CD4-positive, alpha-beta T cell (primary cell): ENCODE data around the gene TCF7L2. TPM values are rescaled to one million over a fixed set of nuclear protein-coding genes. Genes with fewer than 3 reads are reported as not detected.

Experiments used
- ATAC-seq: fragments of 200-7000 bp; cut with Tn5 transposase; one replicate; pipeline ENCODE4 v1.10.0; 2022; ENCODE audit warnings: mild to moderate bottlenecking; ENCODE audit not compliant: poor library complexity
- CTCF ChIA-PET: fragments of 350-600 bp; sonication (Branson Sonifier 250); formaldehyde crosslinking; loops from one replicate; lab custom pipeline; 2021; ENCODE audit warnings: antibody characterized with exemption, inconsistent platforms; lab: Charles Lee
- POLR2A ChIA-PET: fragments of 350-600 bp; sonication (Branson Sonifier 250); formaldehyde crosslinking; loops from one replicate; lab custom pipeline; 2021; ENCODE audit warnings: antibody characterized with exemption, inconsistent platforms; lab: Charles Lee
- DNase-seq, 14 experiments: peaks; one replicate each; pipeline ENCODE4 v3.0.0-alpha.2; 2013 to 2020; ENCODE audit warnings: mixed read lengths in 2 of 14
- H3K27ac ChIP-seq, 2 donors: one replicate each; pipeline versions ENCODE4 v1.5.1 to v1.7.0; 2013; ENCODE audit warnings: low read length in 2 of 2, low read depth in 1 of 2, mild to moderate bottlenecking in 1 of 2
- H3K27me3 ChIP-seq, 2 experiments: 1 replicate in 1 of 2; 2 replicates in 1 of 2; pipeline versions ENCODE4 v1.6.1 to v1.7.0; 2013; ENCODE audit warnings: low read length in 2 of 2, control low read depth in 1 of 2, mild to moderate bottlenecking in 1 of 2, moderate library complexity in 1 of 2; ENCODE audit not compliant: insufficient read depth in 2 of 2, control insufficient read depth in 1 of 2
- H3K36me3 ChIP-seq: one replicate; pipeline ENCODE4 v1.6.1; 2013; ENCODE audit warnings: low read length, control low read depth; ENCODE audit not compliant: insufficient read depth
- H3K4me1 ChIP-seq: one replicate; pipeline ENCODE4 v1.6.1; 2013; ENCODE audit warnings: low read length, control low read depth; ENCODE audit not compliant: insufficient read depth
- H3K4me3 ChIP-seq: one replicate; pipeline ENCODE4 v1.5.1; 2013; ENCODE audit warnings: mild to moderate bottlenecking, low read length, moderate library complexity
- H3K9me3 ChIP-seq, 2 experiments: 1 replicate in 1 of 2; 2 replicates in 1 of 2; pipeline versions ENCODE4 v1.6.1 to v1.7.0; 2013; ENCODE audit warnings: low read length in 2 of 2, mild to moderate bottlenecking in 2 of 2, control low read depth in 1 of 2, moderate library complexity in 1 of 2; ENCODE audit not compliant: control insufficient read depth in 1 of 2, insufficient read depth in 1 of 2
- H3K27ac Mint-ChIP-seq: one replicate; pipeline ENCODE4 v1.8.0; 2020; ENCODE audit warnings: mixed read lengths
- H3K27me3 Mint-ChIP-seq: one replicate; pipeline ENCODE4 v1.8.0; 2021; ENCODE audit warnings: mixed read lengths
- H3K36me3 Mint-ChIP-seq: one replicate; pipeline ENCODE4 v1.8.0; 2021; ENCODE audit warnings: low read depth, mixed read lengths
- H3K4me1 Mint-ChIP-seq: one replicate; pipeline ENCODE4 v1.8.0; 2021; ENCODE audit warnings: low read depth, mixed read lengths
- H3K4me3 Mint-ChIP-seq: one replicate; pipeline ENCODE4 v1.8.0; 2020; ENCODE audit warnings: mild to moderate bottlenecking, mixed read lengths
- H3K9me3 Mint-ChIP-seq: one replicate; pipeline ENCODE4 v1.8.0; 2020; ENCODE audit warnings: mixed read lengths
- intact Hi-C, 2 experiments: fragments of 100-400 bp; cut with DNase I in 1 of 2; cut with micrococcal nuclease in 1 of 2; formaldehyde crosslinking; loops; one replicate each; pipeline versions ENCODE4 v1.15.1 to v1.9.0; 2023 to 2025; cut with DNase I, micrococcal nuclease
- total RNA-seq, 174 experiments: library from RNA in 2 of 174; stranded (reverse) in 2 of 174; gene quantifications; one replicate each; pipeline ENCODE4 v1.2.3 and lab custom pipeline; 2021 to 2026
- TF ChIP-seq, protein P1 (sequence below): fragments of 200-600 bp; IDR thresholded peaks from one replicate; pipeline ENCODE4 v1.8.0; 2022; ENCODE audit warnings: antibody characterized with exemption, mild to moderate bottlenecking

Gene TCF7L2
- total RNA-seq, 2 experiments from 2014 or later = 4.2 to 4.4 TPM

DNA sequence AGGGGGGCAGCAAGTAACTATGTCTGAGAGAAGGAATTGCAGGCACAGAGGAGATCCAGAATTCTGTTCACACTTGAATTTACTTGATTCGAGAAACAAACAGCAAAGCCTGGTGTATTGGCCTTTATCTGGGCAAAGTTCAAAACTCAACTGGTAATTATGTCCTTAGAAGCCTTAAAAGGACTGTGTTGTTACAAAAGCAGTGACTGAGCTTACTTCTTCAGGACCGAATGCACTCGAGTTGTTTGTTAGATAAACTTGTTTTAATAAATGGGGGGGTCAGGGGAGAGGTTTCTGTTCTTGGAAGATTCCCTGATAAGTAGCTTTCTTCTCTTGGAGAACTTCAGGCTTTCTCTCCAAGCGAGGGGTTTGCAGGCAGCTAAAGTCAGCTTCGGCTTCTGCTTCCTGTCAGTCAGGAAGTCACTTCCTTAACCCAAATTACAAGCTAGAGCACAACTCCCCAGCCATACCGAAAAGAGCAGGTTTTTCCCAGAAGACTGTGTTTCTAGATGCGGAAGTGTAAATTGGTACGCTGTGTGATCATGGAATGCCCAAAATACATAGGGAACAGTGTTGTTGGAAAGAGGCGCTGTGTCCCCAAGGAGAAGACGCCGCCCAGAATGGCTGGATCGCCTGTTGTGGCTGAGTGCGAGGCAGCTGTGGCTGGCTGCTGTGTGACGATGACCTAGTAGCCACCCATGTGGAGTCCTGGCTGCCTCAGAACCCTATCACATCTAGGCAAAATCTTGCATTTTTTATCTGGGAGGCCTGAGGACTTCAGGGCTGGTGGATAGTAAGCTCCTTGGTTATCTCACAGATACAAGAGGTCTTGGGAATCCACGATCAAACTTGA, 110.4 kb downstream of the TCF7L2 start:
- Mint-ChIP-seq H3K27me3 (peaks cover under 1% of the 10 kb centered on the region), H3K4me3 (no peak overlapping the region), H3K36me3 (no peaks in the 10 kb centered on the region), H3K27ac (no peak overlapping the region), H3K9me3 (no peaks in the 10 kb centered on the region), H3K4me1 (no peaks in the 10 kb centered on the region)
- intact Hi-C loops = no loop called here
- Histone ChIP-seq H3K27me3 (no peaks in the 10 kb centered on the region), H3K4me1 (peaks cover 3% of the 10 kb centered on the region), H3K27ac (no peak overlapping the region), H3K4me3 (no peak overlapping the region), H3K9me3 (no peaks in the 10 kb centered on the region), H3K36me3 (no peaks in the 10 kb centered on the region)
- ATAC-seq (no peak), DNase-seq (peak in 1 of 14 experiments; percentile 23)
- ChIA-PET CTCF (no interaction called here), POLR2A (no interaction called here)
- TF ChIP-seq, protein P1, sequence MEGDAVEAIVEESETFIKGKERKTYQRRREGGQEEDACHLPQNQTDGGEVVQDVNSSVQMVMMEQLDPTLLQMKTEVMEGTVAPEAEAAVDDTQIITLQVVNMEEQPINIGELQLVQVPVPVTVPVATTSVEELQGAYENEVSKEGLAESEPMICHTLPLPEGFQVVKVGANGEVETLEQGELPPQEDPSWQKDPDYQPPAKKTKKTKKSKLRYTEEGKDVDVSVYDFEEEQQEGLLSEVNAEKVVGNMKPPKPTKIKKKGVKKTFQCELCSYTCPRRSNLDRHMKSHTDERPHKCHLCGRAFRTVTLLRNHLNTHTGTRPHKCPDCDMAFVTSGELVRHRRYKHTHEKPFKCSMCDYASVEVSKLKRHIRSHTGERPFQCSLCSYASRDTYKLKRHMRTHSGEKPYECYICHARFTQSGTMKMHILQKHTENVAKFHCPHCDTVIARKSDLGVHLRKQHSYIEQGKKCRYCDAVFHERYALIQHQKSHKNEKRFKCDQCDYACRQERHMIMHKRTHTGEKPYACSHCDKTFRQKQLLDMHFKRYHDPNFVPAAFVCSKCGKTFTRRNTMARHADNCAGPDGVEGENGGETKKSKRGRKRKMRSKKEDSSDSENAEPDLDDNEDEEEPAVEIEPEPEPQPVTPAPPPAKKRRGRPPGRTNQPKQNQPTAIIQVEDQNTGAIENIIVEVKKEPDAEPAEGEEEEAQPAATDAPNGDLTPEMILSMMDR = no peak

DNA sequence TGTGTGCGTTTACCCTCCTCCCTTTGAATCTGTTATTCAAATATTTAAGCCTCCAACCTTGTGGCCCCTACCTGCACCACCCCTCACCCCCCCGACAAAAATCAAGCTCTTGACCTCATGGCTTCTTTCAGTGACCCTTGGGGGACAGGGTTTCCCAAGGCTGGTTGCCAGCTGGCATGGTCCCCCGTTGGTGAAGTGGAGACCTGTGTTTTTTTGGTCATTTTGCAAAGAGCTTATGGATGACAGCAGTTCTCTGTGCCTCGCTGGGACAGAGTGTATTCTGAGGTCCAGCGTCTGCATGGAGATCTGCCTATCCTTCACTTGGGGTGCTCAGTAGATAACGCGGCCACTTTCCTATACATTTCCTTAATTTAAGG, 111.0 kb downstream of the TCF7L2 start:
- Mint-ChIP-seq H3K36me3 (no peaks in the 10 kb centered on the region), H3K9me3 (no peaks in the 10 kb centered on the region), H3K27ac (no peak overlapping the region), H3K27me3 (no peaks in the 10 kb centered on the region), H3K4me1 (no peaks in the 10 kb centered on the region), H3K4me3 (no peak overlapping the region)
- no peaks in the 10 kb centered on the region for H3K9me3 ChIP-seq
- peaks cover 3% of the 10 kb centered on the region for H3K4me1 ChIP-seq
- H3K27ac ChIP-seq = no peak overlapping the region
- ChIA-PET POLR2A (no interaction called here), CTCF (no interaction called here)
- H3K27me3 ChIP-seq = no peaks in the 10 kb centered on the region
- H3K4me3 ChIP-seq = no peak overlapping the region
- TF ChIP-seq, protein P1 = no peak
- H3K36me3 ChIP-seq = no peaks in the 10 kb centered on the region
- intact Hi-C loops = no loop called here
- ATAC-seq (no peak), DNase-seq (no peak)

DNA sequence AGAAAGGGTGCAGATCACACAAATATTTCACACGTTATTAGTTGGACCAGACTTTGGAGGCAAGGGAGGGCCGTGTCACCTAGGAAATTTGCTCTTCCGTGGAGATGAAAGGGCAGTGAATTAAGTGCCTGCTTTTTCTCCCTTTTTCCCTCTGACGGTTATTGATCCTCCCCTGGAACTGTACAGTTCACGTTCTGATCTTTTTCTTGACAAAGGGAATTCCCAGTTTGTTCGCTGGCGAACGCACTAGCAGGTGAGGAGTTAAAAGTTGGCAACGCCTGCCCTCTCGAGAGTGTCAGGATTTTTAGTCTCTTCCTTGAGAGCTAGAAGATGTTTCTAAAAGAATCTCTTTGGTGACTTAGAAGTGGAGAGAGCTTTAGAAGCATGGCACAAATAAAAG, 111.5 kb downstream of the TCF7L2 start:
- CTCF ChIA-PET = no interaction called here

More for the DNA sequence above, 111.5 kb downstream of the TCF7L2 start:
- no peak for DNase-seq
- Mint-ChIP-seq H3K27me3 (no peaks in the 10 kb centered on the region), H3K36me3 (no peaks in the 10 kb centered on the region), H3K27ac (no peak overlapping the region), H3K4me1 (no peaks in the 10 kb centered on the region), H3K9me3 (no peaks in the 10 kb centered on the region), H3K4me3 (no peak overlapping the region)
- no peak overlapping the region for H3K27ac ChIP-seq
- no peaks in the 10 kb centered on the region for H3K36me3 ChIP-seq
- H3K4me1 ChIP-seq = peaks cover 3% of the 10 kb centered on the region
- H3K27me3 ChIP-seq = no peaks in the 10 kb centered on the region
- no peaks in the 10 kb centered on the region for H3K9me3 ChIP-seq
- POLR2A ChIA-PET = no interaction called here
- TF ChIP-seq, protein P1 = no peak
- intact Hi-C loops = no loop called here
- H3K4me3 ChIP-seq = no peak overlapping the region
- ATAC-seq = no peak
